Right hindlimb (tissue), 1 donor: Measurements from ENCODE around the gene DNASE1.
A peak's percentile ranks its signal among the peaks of the same experiment; 100 is the strongest.
"Not testable (repeated sequence)": the region's sequence is repeated elsewhere in the genome, so short reads cannot be mapped to it uniquely, and the experiment has no call there.

Source experiments
- DNase-seq: peaks from one replicate; pipeline ENCODE4 v3.0.0-alpha.2; 2018

The DNASE1 gene

DNA sequence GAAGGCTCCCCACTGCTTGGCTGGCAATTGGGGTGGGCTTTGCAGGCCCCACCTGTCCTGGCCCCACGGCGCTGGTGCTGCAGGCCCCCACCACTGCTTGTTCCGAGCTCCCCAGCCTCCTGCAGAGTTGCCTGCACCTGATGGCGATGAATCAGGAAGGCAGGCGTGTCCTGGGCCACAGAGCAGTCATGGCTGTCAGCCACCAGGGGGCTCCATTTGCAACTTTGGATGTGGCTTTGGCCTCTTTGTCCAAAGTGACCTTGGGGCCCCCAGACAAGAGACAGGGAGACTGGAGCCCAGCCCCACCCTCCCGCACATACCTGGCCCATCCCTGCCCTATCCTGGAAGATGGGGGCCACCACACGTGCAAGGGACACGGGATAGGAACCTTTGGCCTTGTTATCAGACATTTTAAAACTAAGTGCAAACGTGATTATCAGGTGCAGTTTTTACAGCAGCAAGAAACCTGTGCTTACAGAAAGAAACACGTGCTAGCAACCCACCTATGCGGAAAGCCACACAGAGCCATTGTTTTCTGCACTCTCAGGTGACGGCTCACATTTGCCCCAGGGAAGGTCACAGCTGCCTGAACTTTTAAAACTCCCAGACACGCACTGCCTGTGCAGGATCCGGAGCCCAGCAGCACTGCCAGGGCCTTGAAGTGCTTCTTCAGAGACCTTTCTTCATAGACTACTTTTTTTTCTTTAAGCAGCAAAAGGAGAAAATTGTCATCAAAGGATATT lies at the start of gene DNASE1:
TSS of gene DNASE1 (plus strand) at position 443 of the 743 bp plus-strand sequence. CDS start 683 bp downstream, outside the sequence.
- DNase-seq = peak; percentile 59

GRCh38 chr16:3606441-3606840 lies 48.0 kb upstream of the DNASE1 start:
- no peak for DNase-seq

DNA sequence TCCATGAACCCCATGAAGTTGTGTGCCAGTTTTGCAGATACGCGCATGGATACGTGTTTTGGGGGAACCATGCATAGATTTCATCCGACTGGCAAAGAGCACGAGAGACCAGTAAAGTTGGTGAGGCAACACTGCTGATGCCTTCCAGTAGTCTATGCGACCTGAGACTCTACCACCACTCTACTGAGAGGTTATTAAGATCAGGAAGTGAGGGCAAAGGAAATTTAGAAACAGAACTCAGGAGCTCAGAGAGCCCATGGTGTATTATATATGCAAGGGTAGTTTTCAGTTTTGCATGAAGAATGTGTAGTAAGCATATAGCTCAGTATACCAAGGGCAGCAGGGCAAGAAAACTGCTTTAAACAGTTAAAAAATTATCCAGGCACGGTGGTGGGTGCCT lies 47.3 kb upstream of the DNASE1 start:
- DNase-seq = no peak

GRCh38 chr16:3607634-3608033 lies 46.9 kb upstream of the DNASE1 start:
- DNase-seq = no peak

- DNase-seq = no peak
These were observed 46.4 kb upstream of the DNASE1 start for GRCh38 chr16:3608069-3608468.

DNA sequence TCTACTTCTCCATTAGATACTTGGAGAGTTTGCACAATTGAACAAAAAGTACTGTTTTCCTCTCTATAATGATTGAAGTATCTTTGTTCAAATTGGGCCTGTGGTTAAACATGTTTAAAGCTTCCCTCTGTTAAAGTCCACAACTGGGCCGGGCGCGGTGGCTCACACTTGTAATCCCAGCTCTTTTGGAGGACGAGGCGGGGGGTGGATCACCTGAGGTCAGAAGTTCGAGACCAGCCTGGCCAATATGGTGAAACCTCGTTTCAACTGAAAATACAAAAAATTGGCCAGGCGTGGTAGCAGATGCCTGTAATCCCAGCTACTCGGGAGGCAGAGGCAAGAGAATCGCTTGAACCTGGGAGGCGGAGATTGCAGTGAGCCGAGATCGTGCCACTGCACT lies 45.5 kb upstream of the DNASE1 start:
- not testable (repeated sequence) for DNase-seq

DNA sequence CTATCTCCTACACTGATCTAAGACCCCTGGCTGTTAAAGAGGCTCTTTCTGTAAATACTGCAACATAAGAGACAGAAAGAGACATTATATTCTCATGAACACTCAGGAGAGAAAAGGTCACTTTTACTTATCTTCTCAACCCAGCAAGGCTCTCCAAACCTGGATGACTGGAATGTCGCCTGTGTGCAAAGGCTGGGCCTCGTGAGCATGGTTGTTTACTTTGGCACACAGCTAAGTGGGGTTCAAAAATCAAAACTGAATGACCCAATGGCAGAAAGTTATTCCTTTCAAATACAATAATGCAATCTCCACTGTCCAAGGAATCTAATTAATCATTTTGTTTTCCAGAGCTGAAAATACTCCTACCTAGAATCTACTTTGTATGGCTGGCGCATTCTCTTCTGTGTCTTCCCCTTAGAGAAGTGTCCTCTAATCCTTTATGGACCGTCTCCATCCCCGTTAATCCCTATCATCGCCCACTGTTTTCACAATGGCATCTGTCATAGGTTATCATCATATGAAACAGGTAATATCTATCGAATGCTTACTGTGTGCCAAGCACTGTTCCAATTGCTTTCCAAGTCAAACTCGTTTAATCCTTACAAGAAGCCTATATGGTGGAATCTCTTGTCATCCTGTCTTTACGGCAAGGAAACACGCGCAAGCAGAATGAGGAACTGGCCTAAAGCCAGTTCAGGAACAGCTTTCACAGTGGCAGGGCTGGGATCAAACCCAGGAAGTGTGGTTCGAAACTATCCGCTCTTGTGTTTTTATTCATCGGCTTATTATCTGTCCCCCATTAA lies 44.4 kb upstream of the DNASE1 start:
- no peak for DNase-seq

DNA sequence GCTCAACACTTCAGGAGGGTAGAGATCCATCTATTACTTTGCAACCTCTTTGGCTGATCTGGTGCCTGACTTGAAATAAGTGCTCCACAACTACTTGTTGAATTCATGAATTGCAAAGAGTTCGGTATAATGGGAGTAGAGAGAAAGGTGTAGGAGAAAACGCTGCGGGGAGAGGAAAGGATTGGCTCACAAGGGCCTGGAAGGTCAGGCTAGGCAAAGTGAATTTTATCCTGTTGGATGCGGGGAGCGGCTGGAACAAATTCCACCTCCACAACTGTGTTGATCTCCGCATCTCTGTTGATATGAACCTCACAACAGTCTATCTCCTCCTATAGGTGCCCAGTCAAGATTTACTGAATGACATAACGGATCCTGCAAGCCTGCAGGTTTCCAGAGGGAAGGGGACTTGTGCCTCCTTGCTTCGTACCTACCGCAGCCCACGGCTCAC lies 43.8 kb upstream of the DNASE1 start:
- no peak for DNase-seq

DNA sequence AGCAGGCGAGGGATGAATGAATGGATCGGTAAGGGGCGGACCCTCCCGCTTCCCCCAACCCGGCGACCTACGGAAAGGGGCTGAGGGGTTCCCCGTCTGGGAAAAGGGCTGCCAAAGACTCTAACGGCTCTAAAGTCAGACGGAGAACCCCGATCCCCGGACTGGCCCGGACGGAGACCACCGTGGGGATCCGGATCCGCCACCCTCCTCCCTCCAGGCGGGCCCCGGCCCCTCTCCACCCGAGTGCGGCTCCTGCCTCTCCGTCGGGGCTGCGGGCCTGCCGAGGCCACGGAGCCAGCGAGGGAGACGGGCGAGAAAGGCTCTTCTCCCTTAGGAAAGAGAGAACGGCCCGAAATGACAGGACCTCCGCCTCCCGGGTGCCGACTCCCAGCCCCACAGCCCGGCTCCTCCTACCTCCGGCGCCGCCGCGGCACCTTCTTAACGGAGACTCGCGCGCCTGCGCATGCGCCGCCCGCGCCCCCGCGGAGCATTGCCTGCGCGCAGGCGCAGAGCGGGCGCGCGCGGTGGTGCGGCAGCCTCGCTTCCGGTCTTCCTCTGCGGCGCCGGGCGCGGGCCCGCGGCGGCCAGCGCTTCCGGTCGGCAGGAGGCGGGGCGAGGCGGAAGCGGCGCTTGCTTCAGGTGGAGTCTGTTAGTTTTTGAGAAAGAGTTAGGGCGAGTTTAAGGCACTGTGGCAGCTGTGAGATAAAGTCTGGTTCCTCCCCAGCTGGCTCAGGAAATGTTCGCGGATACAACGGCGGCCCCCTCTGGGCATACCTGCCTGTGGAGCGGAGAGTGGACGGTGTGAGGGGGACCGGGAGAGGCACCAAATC lies 43.1 kb upstream of the DNASE1 start, which contains the start of gene SLX4:
TSS of gene SLX4 (minus strand) at position 461 of the 830 bp plus-strand sequence. CDS start 2,642 bp downstream, outside the sequence.
- peak; percentile 94 for DNase-seq

DNA sequence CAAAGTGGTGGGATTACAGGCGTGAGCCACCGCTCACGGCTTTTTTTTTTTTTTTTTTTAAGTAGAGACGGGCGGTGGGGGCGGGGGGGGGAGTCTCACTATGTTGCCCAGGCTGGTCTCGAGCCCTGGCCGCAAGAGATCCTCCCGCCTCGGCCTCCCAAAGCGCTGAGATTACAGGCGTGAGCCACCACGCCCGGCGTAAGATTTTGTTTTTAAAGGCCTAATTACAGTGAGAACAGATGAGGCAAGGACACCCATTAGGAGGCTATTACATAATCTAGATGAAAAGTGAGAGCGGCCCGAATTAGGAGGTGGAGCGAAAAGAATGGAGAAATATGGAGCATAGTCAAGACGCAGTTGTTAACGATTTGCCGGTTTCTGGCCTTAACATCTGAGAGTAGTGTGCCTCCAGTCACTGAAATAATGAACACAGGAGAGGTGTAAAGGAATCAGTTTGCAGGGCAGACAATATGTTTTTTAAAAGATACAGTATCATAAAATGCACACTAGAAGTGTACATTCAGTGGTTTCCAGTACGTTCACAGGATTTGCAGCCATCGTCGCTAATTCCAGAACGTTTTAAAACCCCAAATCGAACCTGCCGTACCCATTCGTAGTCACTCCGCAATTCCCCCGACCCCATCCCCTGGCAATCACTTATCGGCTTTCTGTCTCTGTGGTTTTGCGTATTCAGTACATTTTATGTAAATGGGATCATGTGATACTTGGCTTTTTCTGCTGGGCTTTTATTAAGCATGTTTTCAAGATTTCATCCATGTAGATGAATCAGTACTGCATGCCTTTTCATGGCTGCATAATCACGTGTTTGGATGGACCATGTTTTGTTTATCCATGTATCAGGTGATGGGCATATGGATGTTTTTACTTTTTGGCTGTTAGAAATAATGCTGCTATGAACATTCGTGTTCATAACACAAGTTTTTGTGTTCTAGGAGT lies 41.7 kb upstream of the DNASE1 start:
- DNase-seq = no peak

- DNase-seq = no peak
These were observed 35.7 kb upstream of the DNASE1 start for GRCh38 chr16:3618769-3619141.

DNA sequence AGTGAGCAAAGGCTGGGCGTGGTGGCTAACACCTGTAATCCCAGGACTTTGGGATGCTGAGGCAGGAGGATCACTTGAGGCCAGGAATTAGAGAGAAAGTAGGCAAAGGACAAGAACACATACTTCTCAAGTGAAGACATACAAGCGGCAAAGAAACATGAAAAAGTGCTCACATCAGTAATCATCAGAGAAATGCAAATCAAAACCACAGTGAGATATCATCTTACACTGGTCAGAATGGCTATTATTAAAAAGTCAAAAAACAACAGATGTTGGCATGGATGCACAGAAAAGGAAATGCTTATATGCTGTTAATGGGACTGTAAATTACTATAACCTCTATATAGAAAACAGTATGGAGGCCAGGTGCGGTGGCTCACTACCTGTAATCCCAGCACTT lies 30.8 kb upstream of the DNASE1 start:
- no peak for DNase-seq

- no peak for DNase-seq
These were observed 29.2 kb upstream of the DNASE1 start for GRCh38 chr16:3625331-3625730.

DNA sequence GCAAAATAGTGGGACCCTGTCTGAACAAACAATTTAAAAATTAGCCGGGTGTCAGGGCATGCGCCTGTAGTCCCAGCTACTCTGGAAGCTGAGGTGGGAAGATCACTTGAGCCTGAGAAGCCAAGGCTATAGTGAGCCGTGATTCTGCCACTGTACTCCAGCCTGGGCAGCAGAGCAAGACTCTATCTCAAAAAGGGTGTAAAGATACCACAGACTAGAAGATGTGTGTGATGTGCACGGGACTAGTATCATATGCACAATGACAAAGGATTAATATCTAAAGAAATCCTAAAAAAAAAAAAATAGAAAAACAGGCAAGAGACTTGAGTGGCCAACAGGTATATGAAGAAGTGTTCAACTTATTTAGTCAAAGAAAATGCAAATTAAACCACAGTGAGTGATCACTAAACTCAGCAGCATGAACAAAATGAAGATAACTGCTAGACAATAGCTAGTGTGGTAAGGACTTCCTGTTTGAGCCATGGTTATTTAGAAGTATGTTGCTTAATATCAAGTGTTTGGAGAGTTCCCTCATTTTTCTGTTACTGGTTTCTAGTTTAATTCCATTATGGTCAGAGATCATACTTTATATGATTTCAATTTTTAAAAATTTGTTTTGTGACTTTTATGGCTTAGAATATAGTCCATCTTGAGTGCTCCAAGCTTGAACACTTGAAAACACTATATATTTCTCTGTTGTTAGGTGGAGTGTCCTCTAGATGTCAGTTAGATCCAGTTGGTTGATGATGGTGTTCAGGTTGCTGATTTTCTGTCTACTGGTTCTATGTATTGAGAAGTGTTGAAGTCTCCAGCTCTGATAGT lies 28.4 kb upstream of the DNASE1 start:
- no peak for DNase-seq

DNA sequence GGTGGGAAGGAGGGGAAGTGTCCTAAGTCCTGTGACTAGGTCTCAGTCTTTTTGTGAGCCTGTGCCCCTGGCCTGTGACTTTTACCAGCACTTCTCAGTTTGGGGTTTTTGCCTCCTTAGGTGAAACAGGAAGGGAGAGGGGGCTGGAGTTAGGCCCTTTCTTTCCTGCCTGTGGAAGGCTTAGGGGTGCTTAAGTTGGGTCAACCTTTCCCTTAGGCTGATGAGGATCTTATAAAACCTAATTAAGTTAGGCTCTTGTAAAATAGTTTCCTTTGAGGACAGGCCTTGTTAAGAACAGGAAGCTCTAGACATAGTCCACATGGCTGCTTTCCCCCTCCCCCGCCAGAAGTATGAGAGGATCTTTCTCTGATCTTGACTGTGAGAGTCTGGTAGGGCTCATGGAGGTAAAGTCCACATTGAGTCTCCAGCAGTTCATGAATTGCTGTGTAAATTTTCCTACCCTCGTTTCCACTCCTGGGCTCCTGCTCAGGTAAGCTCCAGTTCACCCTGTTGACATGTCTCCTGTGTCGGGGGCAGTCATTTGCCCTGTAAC lies 17.0 kb upstream of the DNASE1 start:
- DNase-seq = no peak

- no peak for DNase-seq
These were observed 15.4 kb upstream of the DNASE1 start for GRCh38 chr16:3638916-3639644.

DNA sequence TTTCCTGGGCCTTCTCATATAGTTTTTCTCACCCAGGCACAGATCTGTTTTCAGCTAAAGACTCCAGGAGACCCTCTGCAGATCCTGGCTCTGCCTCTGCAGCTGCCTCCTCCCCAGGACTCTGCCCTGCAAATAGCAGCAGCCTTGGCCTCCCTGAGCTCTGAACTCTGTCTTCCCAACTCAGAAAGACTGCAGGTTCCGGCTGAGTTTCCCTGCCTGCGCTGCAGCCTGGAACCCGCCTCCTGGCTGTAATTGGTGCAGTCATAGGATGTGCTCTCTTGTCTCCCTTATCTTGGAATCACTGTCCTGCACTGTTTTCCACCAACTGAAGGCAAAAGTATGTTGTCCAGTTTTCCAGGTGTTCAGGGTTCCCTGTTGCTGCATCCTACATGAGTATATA lies 14.3 kb upstream of the DNASE1 start:
- no peak for DNase-seq

GRCh38 chr16:3640632-3641501 lies 13.6 kb upstream of the DNASE1 start:
- no peak for DNase-seq
